GM18519 (cell line): ENCODE measurements around the gene CEBPA.
A peak's percentile ranks its signal among the peaks of the same experiment; 100 is the strongest.

Experiments
- ATAC-seq: cut with Tn5 transposase; IDR thresholded peaks from one replicate; pipeline ENCODE4 v1.9.1; 2021; ENCODE audit warnings: mild to moderate bottlenecking, moderate library complexity; ENCODE audit not compliant: unreplicated experiment, low FRiP score

The CEBPA gene

DNA sequence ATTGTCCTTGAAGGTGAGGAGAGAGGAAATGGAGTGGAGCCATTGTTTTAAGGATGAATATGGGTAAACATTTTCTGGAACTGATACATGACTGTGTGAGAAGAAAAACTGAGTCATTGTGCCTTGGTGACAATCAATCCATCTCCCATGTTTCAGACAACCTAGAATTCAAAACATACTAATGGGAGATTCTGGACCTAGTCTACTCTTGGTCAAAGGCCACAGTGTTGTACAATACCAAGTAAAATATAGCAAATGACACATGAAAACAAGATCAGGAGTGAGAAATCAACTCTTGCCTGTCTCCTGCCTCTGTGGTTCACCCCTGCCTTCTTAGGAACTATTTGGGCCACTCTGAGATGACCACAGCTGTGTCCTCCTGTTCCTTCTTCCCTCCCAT lies 13.1 kb downstream of the CEBPA start:
- no peak for ATAC-seq

DNA sequence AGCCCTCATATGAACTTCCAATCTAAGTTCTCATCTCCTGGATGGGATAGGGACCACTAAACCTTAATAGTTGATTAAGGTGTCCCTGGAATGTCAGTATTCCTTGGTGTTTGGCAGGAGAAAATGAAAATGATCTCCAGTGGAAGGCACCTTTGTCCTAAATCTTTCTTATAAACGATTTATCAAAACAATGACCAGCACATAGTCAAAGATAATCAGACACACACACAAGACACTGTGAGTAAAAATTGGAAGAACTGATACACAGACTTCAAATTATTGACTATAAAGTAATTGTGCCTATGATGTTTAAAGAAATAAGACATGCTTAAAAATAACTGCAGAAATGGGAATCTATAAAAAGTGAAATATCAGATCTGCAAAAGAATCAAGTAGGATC lies 13.7 kb downstream of the CEBPA start:
- ATAC-seq, result no peak

DNA sequence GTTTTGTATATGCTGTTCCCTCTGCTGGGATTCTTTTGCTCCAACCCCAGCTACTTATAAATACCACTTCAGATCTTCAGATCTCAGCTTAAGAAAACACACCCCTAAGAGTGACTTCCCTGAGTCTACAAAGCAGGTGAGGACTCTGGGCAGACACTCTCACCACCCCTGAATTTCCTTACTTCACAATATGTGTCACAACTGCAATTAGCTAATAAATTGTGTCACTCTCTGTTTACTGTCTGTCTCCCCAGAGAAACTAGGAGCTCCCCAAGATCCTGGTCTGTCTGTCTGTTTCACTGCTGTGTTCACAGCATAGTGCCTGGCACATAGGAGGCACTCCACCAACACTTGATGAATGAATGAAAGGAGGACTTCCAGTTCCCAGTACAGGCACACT lies 14.4 kb downstream of the CEBPA start:
- no peak for ATAC-seq

DNA sequence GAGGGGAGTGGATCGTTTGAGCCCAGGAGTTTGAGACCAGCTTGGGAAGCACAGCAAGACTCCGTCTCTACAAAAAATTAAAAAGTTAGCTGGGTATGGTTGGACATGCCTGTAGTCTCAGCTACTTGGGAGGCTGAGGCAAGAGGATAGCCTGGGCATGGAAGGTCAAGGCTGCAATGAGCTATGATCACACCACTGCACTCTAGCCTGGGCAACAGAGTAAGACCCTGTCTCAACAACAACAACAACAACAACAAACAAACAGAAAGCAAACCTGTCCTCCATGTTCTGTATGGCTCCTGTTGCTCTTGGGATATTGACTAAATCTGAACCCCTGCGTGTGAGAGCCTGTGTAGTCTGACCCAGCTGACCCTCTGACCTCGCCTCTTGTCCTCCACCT lies 14.9 kb downstream of the CEBPA start:
- no peak for ATAC-seq

DNA sequence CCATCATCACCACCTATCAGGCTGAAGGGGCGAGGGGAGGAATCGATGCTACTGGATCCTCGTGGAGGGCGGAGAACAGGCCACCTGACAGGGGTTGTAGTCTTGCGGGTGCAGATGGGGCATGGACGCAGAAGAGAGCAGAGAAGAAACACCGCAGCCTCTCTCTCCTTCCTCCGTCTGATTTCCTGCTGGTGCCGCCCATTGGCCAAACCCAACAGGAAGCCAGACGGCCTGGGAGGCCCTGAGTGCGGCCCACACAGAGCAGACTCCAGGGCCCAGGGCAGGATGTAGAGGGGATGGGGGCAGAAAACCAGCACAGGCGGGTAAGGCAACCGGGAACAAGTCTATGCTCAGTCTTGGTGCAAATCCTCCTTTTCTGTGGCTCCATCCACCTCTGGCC lies 15.4 kb downstream of the CEBPA start:
- no peak for ATAC-seq

DNA sequence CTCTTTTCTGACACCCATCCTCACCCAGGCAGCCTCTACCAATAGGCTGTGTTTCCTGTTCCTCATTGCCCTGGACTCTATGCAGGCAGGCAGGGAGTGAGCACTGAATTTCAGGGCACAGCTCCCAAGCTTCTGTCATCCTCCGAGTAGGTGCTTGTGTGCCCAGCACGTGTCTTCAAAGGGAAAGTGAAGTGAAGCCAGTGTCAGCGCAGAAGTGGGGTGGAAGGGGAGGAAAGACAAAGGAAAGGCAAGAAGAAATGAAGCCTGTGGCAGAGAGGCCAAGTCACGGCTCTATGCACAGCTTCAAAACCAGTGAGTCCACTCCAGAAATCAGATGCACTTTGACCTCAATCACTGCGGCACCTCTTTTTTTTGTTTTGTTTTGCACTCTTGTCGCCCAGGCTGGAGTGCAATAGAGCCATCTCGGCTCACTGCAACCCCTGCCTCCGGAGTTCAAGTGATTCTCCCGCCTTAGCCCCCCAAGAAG lies 16.9 kb downstream of the CEBPA start:
- ATAC-seq, result no peak

DNA sequence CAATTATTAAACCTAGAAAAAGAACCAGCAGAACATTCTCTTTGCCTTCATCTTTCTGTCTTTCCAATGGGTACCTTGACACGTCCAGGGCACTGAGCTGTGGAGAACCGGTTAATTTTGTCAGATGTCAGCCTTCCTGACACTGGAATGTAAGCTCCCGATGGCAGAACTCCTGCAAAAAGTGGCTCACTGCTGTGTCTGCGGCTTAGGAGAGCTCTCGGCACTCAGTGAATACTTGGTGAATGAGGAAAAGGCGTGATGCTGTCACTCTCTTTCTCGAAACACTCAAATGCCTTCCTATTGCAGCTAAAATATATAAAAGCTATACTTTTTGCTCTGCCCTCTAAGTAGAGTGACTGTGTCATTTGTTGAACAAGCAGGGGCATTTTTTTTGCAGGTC lies 17.6 kb downstream of the CEBPA start:
- no peak for ATAC-seq

DNA sequence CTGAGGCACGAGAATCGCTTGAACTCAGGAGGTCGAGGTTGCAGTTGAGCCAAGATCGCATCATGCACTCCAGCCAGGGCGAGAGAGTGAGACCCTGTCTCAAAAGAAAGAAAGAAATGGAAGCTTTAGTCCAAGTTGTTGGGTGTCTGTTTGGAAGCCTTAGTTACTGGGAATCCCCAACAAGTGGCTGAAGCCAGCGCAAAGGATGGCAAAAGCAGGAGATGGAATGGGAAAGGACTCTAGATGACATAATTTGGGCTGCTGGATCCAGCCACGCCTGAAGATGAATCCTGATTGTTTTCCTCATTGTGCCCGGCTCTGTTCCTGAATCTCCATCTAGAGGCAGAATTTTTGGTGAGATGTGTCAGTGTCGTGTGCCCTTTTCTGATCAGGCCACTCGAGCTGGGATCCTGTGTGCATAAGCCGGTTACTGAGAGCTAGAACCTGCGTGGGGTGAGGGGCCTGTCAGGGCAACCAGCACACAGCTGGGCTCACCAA lies 18.1 kb downstream of the CEBPA start:
- ATAC-seq, result no peak

DNA sequence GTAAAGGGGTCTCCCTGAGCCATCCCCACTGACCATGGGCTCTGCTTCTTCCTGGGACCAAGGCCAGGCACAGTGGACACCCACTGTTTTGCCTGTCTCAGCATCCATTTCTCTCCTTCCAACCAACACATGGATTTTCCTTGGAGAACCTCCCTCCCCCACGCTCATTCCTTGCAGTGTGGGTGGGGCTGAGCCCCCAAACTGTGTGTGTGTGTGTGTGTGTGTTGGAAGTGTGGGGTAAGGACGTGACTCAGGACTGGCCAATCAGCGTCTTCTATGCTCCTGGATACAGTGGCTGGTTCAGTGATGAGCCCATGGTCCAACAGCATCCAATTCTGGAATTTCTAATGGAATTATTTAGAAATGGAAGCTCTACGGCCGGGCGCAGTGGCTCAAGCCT lies 18.7 kb downstream of the CEBPA start:
- ATAC-seq, result no peak

DNA sequence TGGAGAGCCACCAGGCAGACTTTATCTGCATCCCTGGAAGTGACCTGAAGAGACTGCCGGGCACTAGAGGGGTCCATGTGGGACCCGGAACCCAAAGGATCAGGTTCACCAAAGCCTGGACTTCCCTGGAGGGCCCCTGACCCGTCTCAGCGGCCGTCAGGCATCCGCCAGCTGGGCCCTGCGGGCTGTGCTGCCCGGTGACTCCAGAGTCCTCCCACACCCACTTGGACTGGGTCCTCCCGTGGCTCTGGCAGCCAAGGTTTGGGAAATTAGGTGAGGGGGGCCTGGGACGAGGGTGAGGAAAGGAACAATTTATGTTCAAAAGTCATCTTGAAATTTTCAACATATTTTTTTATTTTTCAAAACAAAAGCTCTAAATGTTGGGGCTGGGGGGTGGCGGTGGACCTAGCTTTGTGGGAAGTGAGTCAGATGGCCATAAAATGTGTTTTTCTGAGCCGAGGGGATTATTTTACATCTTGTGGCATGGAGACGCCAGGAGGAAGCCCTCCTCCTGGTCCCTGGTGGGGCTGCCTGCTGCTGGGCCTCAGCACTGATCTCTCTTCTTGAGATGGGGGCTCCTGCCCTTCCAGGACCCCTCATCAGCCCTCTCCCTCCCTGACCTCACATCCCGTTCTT lies 20.2 kb downstream of the CEBPA start:
- ATAC-seq, result no peak

DNA sequence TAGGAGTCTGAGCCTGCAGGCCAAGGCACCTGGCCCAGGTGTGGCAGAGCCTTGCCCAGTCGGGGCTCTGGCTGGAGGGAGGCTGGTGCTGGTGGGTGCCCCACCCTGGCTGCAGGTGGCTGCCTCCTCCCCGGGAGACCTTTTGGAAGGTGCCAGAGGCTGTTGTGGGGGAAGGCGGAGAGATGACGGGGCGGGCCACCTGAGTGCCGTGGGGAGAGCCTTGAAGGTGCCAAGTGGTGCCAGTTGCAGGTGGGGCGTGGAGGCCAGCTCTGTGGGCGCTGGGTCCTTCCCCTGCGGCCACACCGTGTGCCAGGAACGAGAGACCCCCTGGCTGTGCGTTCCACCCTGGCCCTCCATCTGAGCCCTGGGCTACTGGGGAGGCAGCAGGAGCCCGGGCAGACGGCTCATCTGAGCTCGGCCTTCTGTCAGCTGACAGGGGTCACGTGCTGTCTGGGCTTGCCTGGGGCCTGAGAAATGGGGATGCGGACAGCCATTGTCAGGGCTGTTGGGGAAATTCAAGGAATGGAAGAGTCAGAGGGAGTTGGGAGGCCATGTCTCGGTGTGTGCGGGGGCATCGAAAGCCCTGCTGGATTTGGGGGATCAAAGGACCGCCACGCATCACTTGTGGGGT lies 20.9 kb downstream of the CEBPA start:
- no peak for ATAC-seq

DNA sequence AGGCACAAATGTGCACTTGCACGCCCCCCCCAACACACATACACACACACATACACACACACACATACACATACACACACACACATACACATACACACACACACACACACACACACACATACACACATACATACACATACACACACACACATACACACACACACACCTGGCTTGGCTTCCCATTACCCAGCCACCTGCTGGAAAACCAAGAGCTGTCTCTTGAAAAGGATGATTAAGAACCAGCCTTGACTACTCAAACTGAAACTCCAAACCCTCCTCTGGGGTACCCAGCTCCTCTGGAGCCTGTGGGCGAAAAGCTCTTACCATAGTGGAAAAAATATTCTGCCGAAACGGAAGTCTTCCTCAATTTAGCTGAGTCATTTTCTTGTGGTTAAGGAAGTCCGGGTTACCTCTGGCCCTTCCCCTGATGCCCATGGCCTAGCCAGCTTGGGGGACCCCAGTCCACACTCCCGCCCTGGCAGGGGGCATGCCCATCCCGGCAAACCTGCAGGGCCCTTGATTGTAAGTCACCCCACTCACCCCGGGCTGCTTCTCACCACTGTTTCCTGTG lies 21.9 kb downstream of the CEBPA start:
- ATAC-seq, result peak; percentile 91

DNA sequence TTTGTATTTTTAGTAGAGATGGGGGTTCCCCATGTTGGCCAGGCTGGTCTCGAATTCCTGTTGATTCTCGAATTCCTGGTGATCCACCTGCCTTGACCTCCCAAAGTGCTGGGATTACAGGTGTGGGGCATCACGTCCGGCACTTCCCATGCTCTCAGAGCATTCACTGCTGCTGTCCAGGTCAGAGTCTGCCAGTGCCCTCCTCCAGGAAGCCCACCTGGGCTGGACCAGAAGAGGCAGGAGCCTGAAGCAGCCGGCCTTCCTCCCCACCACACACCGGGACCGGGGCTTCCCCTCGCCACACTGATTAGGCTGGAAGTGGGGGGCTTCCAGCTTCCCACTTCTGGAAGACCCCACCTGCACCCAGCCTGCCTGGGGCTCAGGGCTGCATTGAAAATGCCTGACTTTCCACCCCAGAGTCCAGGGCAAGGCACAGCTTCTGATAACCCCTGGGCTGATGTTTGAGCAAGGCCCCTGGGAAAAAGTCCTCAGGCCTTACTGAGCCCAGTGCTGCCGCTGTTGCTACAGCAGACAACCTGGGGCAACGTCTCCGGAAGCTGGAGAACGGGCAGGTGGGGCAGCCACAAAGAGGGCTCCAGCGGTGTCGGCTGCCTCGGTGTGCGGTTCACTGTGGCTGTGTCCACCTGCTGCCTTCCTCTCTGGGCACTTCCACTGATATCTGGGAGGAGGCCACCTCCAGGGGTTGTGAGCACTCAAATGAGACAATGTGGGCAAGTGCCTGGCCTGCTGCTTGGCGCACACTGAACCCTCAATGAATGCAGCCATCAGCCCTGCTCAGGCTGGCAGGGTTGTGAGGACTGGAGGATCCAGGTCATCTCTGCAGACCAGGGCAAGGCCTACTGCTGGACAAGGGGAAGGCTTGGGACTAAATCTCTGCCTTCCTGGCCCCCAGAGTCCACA lies 22.6 kb downstream of the CEBPA start:
- no peak for ATAC-seq

DNA sequence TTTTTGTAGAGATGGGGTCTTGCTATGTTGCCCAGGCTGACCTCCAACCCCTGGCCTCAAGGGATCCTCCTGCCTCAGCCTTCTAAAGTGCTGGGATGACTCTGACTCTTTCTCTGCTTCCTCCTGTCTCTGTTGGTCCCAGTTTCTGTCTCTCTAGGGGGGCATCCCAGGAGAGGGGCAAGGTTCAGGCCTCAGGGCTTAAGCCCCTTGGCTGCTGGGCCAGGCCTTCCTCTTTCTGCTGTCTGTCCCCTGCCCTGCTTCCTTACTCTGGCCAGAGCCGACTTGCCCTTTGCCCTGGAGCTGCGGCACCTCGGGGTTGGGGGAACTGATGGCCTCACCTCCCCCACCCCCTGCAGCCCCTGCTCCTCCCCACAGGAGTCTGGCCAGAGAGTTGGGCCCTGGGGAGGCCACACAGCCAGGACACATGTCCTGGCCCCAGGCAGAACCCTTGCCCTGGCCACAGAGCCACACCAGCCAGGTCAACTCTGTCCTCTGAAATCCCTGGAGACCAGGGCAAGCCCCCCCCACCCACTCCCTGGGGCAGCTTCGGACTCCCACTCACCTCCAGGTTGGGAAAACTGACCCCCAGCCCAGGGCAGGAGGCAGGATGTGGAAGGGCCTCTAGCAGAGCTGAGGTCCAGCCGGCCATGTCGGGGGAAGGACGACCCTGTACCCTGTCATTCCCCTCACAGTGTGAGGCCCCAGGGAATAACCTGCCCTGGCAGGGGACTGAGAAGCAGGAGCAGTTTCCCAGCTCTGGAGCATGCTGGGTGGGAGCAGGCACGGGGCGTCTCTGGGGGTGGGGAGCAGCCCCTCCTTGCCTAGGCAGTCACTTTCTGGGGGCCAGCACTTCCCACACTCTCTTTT lies 23.7 kb downstream of the CEBPA start:
- ATAC-seq, result no peak

DNA sequence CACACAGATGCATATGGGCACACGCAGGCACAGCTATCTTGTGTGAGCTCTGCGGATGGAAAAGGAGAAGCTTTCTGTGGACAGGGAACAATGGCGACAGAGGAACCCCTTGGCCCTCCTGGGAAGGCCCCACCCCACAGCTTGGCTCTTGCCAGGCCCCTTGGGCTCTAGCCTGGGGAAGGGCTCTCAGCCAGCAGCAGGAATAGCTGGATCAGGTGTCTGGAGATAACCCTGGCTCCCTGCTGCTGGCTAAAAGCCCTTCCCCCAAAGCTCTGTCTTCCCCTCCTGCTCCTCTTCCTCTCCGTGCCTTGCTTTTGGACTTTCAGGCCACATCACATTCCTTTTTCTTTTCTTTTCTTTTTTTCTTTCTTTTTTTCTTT lies 24.3 kb downstream of the CEBPA start:
- no peak for ATAC-seq

DNA sequence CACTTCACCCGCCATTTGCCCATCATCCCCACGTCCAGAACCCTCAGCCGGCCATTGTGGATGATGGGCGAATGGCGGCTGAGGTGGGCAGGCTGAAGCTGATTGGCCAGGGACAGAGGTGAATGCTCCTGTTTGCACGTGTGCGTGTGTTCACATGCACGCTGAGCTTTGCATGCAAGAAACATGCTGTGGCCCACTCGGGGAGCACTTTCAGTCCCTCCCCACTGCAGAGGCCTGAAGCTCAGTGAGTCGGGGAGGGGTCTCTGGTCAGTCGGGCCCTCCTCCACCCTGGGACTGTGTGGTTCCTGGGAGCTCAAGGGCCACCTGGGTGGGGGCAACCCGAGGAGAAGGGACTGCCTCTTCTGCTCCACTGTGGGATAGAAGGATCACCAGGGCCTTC lies 24.9 kb downstream of the CEBPA start:
- ATAC-seq, result no peak

DNA sequence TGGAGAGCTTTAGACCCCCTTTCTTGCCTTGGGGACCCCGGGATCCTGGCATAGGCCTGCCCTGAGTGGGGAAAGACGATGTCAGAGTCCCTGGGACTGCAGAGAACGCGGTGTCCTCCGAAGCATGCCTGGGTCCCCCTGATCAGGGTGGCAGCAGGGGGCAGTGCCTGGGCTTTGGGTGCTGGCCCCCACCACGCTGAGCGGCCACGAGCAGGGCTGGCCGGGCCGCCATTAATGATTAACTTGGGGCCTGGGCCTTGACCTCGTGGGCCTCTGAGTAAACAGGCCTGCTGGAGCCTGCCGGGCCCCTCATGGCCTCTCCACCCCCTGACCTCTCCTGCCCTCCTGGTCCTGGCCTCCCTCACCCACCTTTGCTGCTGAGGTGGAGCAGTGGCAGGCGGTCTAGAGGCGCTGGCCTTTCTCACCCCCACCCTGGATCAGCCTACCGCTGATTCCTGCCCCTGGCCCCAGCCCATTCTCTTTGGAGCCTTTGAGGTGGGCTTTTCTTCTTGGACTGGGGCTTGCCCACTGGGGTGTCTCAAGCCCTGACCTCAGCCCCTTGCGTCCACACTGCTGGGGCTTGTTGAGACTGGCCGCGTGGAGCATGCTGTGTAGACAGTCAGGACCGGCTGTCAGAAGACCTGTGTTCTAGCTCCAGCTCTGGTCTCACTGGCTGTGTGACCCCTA lies 26.3 kb downstream of the CEBPA start:
- no peak for ATAC-seq

DNA sequence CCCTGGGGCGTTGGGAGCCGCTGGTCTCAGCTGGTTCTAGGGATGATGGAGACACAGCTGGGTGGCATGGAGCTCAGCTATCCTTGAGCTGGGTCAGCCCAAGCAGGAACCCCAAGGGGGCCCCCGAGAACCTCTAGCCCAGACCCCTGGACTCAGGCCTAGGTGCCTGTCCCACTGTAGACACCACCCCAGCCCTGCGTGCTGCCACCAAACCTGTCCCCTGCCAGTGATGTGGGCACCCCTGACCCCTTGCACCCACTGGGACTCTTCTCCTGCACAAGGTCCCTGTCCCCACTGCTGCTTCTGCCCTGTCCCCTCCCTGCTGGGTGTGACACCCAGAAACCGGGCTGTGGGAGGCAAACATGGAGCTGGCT lies 26.8 kb downstream of the CEBPA start:
- ATAC-seq, result no peak
